ENCODE results near the gene CYFIP1.

CYFIP1 gene

DNA sequence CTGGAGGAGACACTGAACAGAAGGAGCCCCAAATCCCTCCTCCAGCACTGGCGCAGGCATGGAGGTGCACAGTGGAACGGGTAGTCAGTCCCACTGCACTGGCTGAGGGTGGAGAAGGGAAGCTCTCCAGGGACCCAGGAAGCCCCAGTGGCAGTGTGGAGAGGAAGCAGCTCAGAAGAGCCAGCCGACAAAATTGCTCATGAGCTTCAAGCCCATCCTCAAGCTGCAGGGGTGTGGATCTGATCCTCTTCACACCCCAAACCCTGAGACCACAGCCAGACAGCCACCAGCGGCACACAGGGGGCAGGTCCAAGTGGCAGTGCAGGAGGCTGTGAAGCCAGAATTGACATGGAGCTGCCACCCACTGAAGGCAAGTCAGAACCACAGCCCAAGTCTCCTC is 32.1 kb downstream of the CYFIP1 start:
- TF ChIP-seq, protein P1, sequence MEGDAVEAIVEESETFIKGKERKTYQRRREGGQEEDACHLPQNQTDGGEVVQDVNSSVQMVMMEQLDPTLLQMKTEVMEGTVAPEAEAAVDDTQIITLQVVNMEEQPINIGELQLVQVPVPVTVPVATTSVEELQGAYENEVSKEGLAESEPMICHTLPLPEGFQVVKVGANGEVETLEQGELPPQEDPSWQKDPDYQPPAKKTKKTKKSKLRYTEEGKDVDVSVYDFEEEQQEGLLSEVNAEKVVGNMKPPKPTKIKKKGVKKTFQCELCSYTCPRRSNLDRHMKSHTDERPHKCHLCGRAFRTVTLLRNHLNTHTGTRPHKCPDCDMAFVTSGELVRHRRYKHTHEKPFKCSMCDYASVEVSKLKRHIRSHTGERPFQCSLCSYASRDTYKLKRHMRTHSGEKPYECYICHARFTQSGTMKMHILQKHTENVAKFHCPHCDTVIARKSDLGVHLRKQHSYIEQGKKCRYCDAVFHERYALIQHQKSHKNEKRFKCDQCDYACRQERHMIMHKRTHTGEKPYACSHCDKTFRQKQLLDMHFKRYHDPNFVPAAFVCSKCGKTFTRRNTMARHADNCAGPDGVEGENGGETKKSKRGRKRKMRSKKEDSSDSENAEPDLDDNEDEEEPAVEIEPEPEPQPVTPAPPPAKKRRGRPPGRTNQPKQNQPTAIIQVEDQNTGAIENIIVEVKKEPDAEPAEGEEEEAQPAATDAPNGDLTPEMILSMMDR (IDR thresholded peaks at IDR 0.05): no peak
- TF ChIP-seq ZFX (IDR thresholded peaks at IDR 0.05; ENCODE audit: borderline replicate concordance): no peak

DNA sequence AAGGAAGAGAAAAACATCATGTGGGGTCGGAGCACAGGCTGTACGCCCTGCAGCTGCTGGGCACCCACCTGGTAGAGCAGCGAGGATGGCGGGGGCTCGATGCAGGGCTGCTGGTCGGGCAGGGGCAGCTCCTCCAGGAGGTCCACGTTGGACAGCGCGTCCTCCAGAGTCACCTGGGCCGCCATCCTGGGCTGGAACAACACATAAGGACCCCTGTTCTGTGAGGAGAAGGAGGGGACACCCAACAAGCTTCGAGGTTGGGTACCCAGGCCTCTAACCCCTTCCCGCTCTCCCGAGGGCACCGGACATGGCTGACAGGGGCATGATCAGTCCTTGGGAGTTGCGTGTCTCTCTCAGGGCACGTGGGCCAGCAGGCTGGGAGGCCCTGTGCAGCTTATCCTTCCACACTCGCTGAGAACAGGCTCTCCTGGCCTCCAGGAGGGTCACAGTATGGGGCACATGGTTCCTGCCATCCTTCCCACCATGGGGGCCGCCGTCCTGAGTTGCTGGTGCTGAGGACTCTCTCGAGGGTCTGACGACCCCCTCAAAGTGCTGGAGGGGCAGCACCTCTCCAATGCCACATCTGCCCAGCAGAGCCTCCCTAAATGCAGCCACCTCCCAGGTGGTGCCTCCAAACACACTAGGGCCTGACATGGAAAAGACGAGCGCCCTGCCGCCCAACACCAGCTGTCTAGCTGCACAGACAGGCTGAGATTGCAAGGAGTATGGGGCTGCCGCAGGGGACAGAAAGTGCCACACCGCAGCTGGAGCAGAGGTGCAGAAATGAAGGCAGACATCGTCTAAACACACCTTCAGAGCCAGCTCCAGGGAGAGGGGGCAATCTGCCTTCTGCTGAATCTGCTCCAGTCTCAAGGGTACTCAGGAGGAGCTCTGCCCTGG is 32.8 kb downstream of the CYFIP1 start:
- no peak for TF ChIP-seq ZFX (IDR thresholded peaks at IDR 0.05; ENCODE audit: borderline replicate concordance)
- no peak overlapping the region for H3K27ac ChIP-seq

More for the DNA sequence above, 32.1 kb downstream of the CYFIP1 start:
- no peak overlapping the region for H3K27ac ChIP-seq

DNA sequence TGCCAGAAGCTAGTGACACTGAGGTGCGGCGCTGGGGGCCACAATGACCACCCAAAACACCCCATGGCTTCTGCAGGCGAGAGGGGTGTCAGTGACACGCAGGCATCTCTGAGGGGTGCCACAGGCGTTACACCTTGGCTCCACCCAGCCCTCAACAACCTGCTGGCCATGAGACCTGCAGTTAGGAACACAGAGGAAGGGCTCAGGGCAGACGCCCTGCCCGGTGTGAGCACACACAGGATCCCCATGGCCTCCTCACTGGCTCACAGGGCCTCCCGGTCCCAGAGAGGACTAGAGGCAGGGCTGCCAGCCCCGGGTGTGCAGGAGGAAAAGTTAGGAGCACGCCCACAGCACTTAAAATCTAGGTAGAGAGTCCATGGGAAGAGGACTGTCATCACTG is 35.1 kb downstream of the CYFIP1 start:
- no peak overlapping the region for H3K27ac ChIP-seq
- TF ChIP-seq ZFX (IDR thresholded peaks at IDR 0.05; ENCODE audit: borderline replicate concordance): no peak

DNA sequence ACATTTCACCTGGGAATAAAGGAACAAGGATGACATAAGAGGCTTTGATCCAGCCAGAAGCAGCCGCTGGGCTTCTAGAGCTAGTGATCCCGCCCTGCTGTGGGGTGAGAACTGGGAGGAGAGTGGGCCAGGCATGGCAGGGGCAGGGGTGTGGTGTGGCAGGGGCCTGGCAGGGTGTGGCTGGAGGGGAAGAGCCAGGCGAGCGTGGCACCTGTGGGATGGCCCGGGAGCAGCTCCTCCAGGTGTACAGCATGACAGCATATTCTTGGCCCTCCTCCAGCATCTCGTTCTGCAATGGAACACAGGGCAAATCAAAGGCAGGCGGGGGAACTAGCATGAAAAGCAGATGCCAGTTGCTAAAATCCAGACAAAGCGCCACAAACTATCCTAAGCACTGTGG is 35.5 kb downstream of the CYFIP1 start:
- TF ChIP-seq, protein P1 (IDR thresholded peaks at IDR 0.05): no peak
- no peak for TF ChIP-seq ZFX (IDR thresholded peaks at IDR 0.05; ENCODE audit: borderline replicate concordance)
- no peak overlapping the region for H3K27ac ChIP-seq

DNA sequence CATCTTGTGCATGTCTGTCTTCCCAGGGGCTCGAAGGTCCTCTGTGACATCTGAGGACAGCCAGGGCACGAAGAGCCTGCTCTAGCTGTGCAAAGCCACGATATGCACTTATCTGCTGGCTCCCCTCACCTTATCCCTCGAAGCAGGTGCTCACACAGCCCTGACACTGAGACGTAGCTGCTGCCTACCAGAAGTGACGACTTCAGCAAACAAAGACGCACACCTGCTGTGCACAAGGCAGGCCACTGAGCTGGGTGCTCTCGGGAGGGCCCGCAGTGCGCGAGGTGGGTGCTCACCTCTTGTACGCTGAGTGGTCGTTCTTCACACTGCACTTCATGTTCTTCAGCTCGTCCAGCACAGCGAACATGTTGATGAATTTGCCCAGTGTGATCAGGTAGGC is 37.3 kb downstream of the CYFIP1 start:
- H3K27ac ChIP-seq: no peak overlapping the region
- no peak for TF ChIP-seq ZFX (IDR thresholded peaks at IDR 0.05; ENCODE audit: borderline replicate concordance)
- TF ChIP-seq, protein P1 (IDR thresholded peaks at IDR 0.05): no peak

DNA sequence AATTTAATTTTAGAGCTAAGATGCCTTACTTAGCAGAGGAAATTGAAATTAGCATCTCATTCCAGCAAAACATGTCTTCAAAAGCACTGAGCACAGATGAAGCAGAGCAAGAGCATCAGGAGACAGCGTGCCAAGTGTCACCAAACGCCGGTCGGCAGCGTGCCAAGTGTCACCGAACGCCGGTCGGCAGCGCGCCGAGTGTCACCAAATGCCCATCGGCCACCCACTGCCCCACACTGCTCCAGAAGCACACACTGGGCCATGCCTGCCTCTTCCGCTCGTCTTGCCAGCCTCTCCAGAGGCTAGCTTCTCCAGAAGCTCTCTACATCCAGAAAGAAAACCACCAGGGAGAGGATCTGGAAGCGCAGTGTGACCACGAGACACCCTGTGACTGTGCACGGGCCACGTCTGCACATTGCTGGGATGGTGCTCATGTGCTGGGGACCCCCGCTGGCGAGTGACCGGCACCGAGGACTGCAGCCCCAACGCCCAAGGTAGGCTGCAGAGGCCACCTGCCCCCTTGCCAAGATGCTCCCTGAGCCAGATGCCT is 37.8 kb downstream of the CYFIP1 start:
- no peak overlapping the region for H3K27ac ChIP-seq
- TF ChIP-seq, protein P1 (IDR thresholded peaks at IDR 0.05): no peak
- no peak for TF ChIP-seq ZFX (IDR thresholded peaks at IDR 0.05; ENCODE audit: borderline replicate concordance)

DNA sequence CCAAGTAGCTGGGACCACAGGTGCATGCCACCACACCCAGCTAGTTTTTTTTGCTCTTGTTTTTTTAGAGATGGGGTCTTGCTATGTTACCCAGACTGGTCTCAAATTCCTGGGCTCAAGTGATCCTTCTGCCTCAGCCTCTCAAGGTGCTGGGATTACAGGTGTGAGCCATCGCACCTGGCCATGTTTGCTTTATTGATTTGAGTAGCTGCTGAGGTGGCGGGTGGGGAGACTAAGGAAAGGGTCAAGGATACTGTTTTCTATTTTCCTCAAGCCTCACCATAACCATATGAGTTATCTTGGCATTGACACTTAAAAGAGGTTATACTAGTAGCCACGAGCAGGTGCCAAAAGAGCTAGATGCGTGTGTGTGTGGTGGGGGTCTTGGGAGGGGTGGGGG is 39.0 kb downstream of the CYFIP1 start:
- no peak for TF ChIP-seq ZFX (IDR thresholded peaks at IDR 0.05; ENCODE audit: borderline replicate concordance)
- TF ChIP-seq, protein P1 (IDR thresholded peaks at IDR 0.05): no peak
- no peak overlapping the region for H3K27ac ChIP-seq

DNA sequence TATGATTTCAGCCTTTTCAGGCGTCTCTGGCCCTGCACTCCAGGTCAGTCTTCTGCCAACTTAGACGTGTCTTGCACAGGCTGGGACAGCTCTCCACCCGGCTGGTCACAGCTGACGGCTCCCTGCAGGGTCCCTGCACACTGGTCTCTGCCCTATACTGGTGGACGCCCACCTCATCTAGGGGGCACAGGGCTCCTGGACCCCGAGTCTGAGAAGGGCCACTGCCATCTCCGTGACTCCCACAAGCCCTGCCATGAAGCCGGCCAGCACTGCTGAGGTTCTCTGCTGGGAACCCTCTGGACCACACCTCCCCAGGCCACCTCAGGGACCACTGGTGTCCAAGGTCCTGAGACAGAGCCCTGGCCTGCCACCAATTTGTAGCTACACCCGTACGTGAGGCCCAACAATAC is 40.5 kb downstream of the CYFIP1 start:
- TF ChIP-seq ZFX (IDR thresholded peaks at IDR 0.05; ENCODE audit: borderline replicate concordance): no peak
- TF ChIP-seq, protein P1 (IDR thresholded peaks at IDR 0.05): no peak
- H3K27ac ChIP-seq: no peak overlapping the region

Data from 22Rv1 (cell line).